ENCODE measurements around the gene KIF20B. TPM values are rescaled to one million over a fixed set of nuclear protein-coding genes. Genes with fewer than 3 reads are reported as not detected.

KIF20B gene, protein sequence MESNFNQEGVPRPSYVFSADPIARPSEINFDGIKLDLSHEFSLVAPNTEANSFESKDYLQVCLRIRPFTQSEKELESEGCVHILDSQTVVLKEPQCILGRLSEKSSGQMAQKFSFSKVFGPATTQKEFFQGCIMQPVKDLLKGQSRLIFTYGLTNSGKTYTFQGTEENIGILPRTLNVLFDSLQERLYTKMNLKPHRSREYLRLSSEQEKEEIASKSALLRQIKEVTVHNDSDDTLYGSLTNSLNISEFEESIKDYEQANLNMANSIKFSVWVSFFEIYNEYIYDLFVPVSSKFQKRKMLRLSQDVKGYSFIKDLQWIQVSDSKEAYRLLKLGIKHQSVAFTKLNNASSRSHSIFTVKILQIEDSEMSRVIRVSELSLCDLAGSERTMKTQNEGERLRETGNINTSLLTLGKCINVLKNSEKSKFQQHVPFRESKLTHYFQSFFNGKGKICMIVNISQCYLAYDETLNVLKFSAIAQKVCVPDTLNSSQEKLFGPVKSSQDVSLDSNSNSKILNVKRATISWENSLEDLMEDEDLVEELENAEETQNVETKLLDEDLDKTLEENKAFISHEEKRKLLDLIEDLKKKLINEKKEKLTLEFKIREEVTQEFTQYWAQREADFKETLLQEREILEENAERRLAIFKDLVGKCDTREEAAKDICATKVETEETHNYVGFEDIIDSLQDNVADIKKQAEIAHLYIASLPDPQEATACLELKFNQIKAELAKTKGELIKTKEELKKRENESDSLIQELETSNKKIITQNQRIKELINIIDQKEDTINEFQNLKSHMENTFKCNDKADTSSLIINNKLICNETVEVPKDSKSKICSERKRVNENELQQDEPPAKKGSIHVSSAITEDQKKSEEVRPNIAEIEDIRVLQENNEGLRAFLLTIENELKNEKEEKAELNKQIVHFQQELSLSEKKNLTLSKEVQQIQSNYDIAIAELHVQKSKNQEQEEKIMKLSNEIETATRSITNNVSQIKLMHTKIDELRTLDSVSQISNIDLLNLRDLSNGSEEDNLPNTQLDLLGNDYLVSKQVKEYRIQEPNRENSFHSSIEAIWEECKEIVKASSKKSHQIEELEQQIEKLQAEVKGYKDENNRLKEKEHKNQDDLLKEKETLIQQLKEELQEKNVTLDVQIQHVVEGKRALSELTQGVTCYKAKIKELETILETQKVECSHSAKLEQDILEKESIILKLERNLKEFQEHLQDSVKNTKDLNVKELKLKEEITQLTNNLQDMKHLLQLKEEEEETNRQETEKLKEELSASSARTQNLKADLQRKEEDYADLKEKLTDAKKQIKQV (N-terminal part only)
- 10 to 100 TPM; 28.0 to 28.8 (median 28.4) TPM for total RNA-seq

DNA sequence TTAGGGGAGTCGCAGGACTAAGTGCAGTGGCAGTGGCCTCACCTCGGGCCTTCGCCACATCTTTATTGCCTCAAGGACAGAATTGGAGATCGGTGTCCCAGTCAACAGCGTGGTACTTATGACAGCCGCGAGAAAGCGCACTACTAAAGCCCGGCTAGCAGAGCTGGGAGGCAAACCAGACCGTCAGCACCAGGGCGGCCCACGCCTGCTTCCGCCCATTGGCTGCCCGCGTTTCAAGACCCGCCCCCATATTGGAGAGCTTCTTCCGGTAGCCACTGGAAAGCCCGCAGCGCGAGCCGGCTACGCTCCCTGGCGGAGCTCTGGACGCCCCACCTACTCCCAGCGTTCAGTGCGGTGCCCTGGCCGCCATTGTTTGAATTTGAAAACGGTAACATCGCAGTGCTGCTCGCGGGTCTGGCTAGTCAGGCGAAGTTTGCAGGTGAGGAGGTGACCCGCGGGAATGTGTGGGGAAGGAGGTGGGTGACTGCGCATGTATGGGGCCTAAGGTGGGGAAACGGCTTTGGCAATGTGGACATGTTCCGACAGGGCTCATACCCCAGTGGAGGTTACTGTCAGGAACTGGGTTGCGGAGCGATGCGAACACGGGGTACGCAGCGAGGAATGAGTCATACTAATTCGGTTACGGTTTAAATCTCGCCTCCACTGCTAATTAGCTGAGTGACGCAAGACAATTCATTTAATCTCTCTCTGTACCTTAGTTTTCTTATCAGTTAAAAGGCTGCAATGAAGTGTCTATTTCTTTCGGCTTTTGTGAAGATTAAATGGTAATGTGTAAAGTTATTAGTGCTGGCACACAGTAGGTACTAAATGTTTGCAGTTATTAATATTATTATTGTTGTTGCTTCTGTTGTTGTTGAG, at the start of gene KIF20B:
TSS of gene KIF20B (plus strand) at position 349 of the 879 bp plus-strand sequence. CDS start 3,705 bp downstream, outside the sequence.
- Mint-ChIP-seq H3K9me3 (no peaks in the 10 kb centered on the region), H3K36me3 (ENCODE audit: insufficient read depth) (no peaks in the 10 kb centered on the region)

DNA sequence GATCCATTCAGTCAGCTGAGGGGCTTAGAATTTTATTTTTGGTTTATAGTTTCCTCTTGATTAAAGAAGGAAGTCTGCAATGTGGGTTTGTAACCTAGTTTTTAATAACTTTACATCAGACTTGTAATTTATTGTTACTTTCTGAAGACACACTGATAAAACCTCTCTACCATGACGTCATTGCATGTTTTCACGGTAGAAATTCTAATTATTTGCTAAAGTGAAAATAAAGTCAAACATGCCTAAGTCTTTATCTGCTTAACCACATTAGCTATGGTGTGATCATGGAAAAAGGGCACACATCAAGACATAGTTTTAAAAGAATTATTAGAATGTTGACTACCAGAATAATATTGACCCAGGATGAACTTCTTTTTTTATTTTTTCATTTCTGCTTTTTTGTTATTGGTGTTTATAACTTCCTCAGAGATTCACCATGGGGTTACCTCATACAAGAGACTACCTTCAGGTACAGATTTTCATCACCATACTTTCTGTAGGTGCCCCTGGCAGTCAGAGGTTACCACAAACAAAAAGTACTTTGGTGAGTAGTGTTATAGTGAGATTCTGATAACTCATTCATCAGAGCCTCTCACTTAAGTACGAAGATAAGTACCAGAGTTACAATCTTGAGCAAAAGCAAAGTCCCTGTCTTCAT, 49.3 kb upstream of the KIF20B start:
- ATAC-seq, result no peak
- H3K36me3 Mint-ChIP-seq (ENCODE audit: insufficient read depth), result no peaks in the 10 kb centered on the region
- no peaks in the 10 kb centered on the region for H3K4me1 Mint-ChIP-seq (ENCODE audit: low read depth)
- peaks cover 5% of the 10 kb centered on the region for H3K9me3 Mint-ChIP-seq
- no peak for DNase-seq
- peaks cover 10% of the 10 kb centered on the region for H3K27me3 Mint-ChIP-seq (ENCODE audit: low read depth)
- H3K4me3 Mint-ChIP-seq, result no peak overlapping the region

More for the DNA sequence above, at the start of gene KIF20B:
- Mint-ChIP-seq H3K4me1 (ENCODE audit: low read depth) (peaks cover 43% of the 10 kb centered on the region), H3K27me3 (ENCODE audit: low read depth) (no peaks in the 10 kb centered on the region), H3K4me3 (peak within 1 kb of the TSS; percentile 93)
- ATAC-seq (peak; percentile 98), DNase-seq (peak; percentile 91)

DNA sequence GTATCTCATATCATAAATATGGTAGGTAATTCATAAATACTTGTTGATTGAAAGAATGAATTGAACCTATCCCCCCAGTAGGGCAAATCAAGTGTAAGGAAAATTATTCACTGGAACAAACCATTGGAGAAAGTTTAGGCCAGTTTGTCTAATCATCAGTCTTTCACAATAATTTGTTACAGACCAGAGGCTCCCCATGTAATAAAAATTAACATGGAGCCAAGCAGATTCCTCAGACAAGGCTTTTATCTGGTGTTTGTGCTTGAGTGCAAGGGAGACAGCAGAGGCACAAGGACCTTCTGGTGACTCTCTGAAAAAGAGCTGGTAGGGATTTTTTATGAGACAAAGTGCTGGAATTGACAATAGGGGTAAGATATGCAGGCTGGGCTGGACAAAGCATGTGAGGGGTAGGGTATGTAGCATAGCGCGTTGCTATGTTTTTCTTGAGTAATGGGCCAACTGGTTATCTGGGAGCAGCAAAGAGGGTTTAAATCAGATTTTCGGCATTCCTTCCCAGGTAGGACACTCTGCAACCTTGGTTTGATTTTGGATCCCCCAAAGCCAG, 48.5 kb upstream of the KIF20B start:
- Mint-ChIP-seq H3K27me3 (ENCODE audit: low read depth) (peaks cover 4% of the 10 kb centered on the region), H3K4me3 (no peak overlapping the region), H3K36me3 (ENCODE audit: insufficient read depth) (no peaks in the 10 kb centered on the region), H3K4me1 (ENCODE audit: low read depth) (no peaks in the 10 kb centered on the region), H3K9me3 (peaks cover 5% of the 10 kb centered on the region)
- no peak for DNase-seq
- no peak for ATAC-seq

DNA sequence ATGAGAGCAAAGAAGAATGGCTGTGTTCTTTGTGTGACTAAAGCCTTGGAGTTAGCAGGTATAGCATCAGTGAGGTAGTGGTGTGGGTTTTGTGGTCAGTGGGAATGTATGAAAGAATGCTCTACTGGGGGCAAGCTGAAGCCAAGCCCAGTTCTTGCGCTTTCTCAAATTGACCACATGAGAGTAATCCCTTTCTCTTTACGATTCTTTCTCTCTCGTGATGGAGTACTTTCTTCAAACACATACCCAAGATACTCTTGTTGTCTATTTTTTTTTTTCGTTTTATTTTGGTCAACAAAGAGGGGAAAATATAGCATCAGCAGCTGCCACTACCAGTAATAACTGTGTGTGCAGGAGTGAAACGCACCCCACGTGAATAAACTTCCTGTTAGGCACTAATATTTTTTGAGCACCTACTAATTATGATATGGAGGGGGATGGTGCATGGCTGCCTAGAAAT, 48.0 kb upstream of the KIF20B start:
- no peaks in the 10 kb centered on the region for H3K4me1 Mint-ChIP-seq (ENCODE audit: low read depth)
- H3K36me3 Mint-ChIP-seq (ENCODE audit: insufficient read depth), result no peaks in the 10 kb centered on the region
- ATAC-seq, result no peak
- no peak overlapping the region for H3K4me3 Mint-ChIP-seq
- DNase-seq, result no peak
- peaks cover under 1% of the 10 kb centered on the region for H3K27me3 Mint-ChIP-seq (ENCODE audit: low read depth)
- H3K9me3 Mint-ChIP-seq, result peaks cover 5% of the 10 kb centered on the region

DNA sequence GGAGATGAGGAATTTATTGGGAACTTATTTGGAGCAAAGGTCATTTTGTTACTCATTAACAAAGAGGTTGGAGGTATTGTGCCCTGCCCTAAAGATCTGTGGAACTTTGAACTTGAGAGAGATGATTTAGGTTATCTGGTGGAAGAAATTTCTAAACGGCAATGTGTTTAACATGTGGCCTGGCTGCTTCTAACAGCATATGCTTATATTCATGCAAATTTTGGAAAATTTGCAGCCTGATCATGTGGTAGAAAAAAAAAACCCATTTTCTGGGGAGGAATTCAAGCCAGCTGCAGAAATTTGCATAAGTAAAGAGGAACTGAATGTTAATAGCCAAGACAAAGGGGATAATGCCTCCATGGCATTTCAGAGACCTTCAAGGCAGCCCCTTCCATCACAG, 45.7 kb upstream of the KIF20B start:
- ATAC-seq, result no peak
- no peaks in the 10 kb centered on the region for H3K4me1 Mint-ChIP-seq (ENCODE audit: low read depth)

DNA sequence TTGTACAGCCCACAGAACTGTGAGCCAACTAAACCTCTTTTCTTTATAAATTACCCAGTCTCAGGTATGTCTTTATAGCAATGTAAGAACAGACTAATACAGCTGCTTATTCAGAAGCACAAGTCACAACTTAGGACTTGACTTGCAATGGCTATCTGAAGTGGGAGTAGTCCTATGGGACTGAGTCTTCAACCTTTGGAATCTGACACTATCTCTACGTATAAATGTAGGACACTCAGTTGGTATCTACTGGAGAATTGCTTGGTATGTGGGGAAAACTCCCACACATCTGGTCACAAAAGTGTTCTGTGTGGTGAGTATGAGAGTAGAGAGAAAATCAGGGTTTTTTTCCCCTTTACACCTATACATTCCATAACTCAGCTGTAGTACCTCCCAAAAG, 44.1 kb upstream of the KIF20B start:
- Mint-ChIP-seq H3K4me1 (ENCODE audit: low read depth) (no peaks in the 10 kb centered on the region), H3K27me3 (ENCODE audit: low read depth) (peaks cover 8% of the 10 kb centered on the region), H3K36me3 (ENCODE audit: insufficient read depth) (no peaks in the 10 kb centered on the region), H3K4me3 (no peak overlapping the region), H3K9me3 (peaks cover 5% of the 10 kb centered on the region)
- DNase-seq (no peak), ATAC-seq (no peak)

More for the DNA sequence above, 45.7 kb upstream of the KIF20B start:
- H3K36me3 Mint-ChIP-seq (ENCODE audit: insufficient read depth), result no peaks in the 10 kb centered on the region
- peaks cover 5% of the 10 kb centered on the region for H3K9me3 Mint-ChIP-seq
- DNase-seq, result no peak
- peaks cover 8% of the 10 kb centered on the region for H3K27me3 Mint-ChIP-seq (ENCODE audit: low read depth)
- H3K4me3 Mint-ChIP-seq, result no peak overlapping the region

DNA sequence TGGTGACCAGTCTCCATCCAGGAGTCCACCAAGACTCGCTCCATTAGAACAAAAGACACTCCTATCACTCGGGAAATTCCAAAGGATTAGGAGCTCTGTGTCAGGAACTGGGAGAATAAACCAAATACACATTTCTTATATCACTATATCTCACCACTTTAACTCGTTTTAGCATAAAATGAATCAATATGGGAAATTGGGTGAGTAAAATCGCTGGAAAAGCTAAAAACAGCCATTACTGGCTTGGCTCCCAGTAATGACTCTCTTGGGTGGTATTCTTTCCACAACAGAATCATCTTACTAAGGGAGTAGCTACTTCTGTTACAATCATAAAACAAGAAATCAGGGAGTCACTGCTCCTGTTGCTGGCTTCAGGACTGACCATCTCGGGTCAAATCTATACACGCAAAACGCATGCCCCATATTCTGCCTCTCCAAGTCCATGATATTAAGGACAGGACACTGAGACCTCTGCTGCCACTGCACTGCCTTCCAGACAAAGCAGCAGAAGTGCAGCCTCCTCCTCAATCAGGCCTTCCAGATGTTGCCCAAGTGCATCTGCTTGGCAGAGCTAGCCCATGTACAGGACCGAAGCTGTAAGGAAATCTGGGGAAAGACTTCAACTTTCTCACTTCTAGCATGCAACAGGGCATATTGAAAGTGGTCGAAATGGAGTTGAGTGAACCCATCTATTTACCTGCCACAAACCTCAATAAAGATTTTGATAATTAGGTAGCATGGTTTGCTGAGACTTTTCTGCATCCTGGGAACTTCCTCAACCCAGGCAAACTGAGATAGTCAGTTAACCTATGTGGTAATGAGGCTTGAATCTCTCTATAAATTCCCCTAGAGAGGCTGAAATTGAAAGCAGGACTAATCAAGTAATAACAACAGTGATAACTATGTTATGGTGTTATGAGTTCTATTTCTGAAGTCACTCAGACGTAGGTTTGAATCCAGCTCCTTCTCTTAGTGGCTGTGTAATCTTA, 42.0 kb upstream of the KIF20B start:
- Mint-ChIP-seq H3K4me1 (ENCODE audit: low read depth) (no peaks in the 10 kb centered on the region), H3K4me3 (no peak overlapping the region), H3K27me3 (ENCODE audit: low read depth) (peaks cover 8% of the 10 kb centered on the region), H3K36me3 (ENCODE audit: insufficient read depth) (no peaks in the 10 kb centered on the region), H3K9me3 (peaks cover 5% of the 10 kb centered on the region)
- DNase-seq, result no peak
- no peak for ATAC-seq

DNA sequence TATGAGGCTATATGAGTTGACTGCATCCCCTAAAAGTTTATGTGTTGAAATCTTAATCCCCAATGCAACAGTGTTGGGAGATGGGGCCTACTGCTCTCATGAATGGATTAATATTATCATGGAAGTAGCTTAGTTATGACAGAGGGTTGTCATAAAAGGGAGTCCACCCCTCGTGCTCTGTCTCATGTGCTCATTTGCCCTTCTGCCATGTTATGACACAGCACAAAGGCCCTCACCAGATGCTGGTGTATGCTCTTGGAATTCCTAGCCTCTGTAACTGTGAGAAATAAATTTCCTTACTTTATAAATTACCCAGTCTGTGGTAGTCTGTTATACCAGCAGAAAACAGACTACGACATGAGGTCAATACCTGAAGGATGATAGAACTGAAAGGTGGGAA, 38.8 kb upstream of the KIF20B start:
- Mint-ChIP-seq H3K9me3 (no peaks in the 10 kb centered on the region), H3K36me3 (ENCODE audit: insufficient read depth) (no peaks in the 10 kb centered on the region), H3K4me3 (no peak overlapping the region), H3K4me1 (ENCODE audit: low read depth) (no peaks in the 10 kb centered on the region), H3K27me3 (ENCODE audit: low read depth) (peaks cover 8% of the 10 kb centered on the region)
- ATAC-seq (no peak), DNase-seq (no peak)

DNA sequence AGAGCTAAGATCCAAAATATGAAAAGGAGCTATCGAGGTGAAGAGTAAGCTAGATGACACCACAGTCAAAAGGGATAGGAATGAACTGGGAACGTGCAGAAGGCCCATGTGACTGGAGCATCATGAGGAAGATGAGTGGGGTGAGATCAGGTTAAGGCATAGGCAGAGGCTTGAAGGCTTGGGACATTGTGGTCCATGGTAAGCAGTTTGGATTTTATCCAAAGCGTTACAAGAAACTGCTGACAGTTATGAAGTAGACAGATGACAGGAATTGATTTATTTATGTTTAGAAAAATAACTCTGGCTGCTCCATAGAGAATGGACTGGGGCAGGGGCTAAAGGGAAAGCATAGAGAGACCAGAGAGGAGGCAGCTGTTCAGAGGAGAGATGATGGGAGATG, 38.2 kb upstream of the KIF20B start:
- H3K4me3 Mint-ChIP-seq, result no peak overlapping the region
- H3K36me3 Mint-ChIP-seq (ENCODE audit: insufficient read depth), result no peaks in the 10 kb centered on the region
- ATAC-seq (no peak), DNase-seq (no peak)
- no peaks in the 10 kb centered on the region for H3K9me3 Mint-ChIP-seq
- H3K27me3 Mint-ChIP-seq (ENCODE audit: low read depth), result peaks cover 8% of the 10 kb centered on the region
- H3K4me1 Mint-ChIP-seq (ENCODE audit: low read depth), result no peaks in the 10 kb centered on the region

DNA sequence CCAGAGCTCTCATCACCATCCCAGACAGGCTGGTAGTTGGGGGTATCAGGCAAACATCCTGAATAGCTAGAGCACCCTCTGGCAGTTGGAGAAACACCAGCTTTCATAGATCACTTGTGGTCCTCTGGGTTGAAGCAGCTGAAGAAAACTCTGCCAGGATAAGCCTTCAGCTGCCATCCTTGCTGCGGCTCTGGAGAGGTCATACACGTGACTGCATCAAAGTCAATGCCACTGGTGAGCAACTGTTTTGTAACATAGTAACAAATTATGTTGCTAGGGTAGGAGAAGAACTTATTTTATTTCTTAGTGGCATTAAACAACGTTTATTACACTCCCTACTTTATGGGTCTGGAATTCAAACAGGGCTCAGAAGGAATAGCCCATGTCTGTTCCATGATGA, 37.2 kb upstream of the KIF20B start:
- no peak for ATAC-seq
- Mint-ChIP-seq H3K9me3 (no peaks in the 10 kb centered on the region), H3K4me1 (ENCODE audit: low read depth) (no peaks in the 10 kb centered on the region), H3K36me3 (ENCODE audit: insufficient read depth) (no peaks in the 10 kb centered on the region), H3K27me3 (ENCODE audit: low read depth) (peaks cover 2% of the 10 kb centered on the region), H3K4me3 (no peak overlapping the region)
- no peak for DNase-seq

DNA sequence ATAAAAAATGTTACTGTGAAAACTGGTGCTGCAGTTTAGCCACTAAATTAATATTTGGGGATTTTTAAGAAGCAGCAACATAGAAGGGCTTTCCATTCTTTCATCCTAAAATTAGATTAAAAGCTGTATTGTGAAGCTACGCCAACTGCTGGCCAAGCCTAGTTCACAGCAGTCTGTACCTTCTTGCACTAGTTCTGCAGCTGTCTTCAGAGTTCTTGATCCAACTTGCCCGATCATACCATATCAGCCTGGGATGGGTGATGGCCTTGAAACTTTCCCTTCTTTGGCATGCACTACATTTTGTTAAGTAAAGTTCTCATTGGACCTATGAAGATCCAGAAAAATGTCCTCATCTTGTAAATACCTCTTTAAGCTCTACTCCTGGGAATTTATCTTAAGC, 36.1 kb upstream of the KIF20B start:
- DNase-seq, result no peak
- Mint-ChIP-seq H3K9me3 (no peaks in the 10 kb centered on the region), H3K27me3 (ENCODE audit: low read depth) (peaks cover 4% of the 10 kb centered on the region), H3K36me3 (ENCODE audit: insufficient read depth) (no peaks in the 10 kb centered on the region), H3K4me1 (ENCODE audit: low read depth) (no peaks in the 10 kb centered on the region), H3K4me3 (no peak overlapping the region)
- no peak for ATAC-seq

DNA sequence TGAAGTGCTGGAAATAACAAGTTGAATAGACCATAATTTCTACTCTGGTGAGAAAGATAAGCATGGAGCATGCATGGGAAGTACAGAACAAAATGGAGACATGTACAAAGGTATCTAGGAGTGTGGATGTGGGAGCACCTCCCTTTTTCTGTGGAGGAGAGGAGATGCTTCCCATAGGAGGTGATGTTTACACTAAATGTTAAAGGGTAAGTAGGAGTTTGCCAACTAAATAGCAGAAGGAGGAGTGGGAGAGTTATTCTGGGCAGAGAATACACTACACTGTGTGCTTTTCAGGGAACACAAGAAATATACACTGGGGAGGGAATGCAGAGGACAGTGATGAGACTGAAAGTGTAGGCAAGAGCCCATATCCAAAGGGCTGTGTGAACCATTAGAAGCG, 35.3 kb upstream of the KIF20B start:
- ATAC-seq, result no peak
- H3K36me3 Mint-ChIP-seq (ENCODE audit: insufficient read depth), result no peaks in the 10 kb centered on the region
- no peaks in the 10 kb centered on the region for H3K4me1 Mint-ChIP-seq (ENCODE audit: low read depth)

More for the DNA sequence above, 35.3 kb upstream of the KIF20B start:
- no peak for DNase-seq
- Mint-ChIP-seq H3K9me3 (no peaks in the 10 kb centered on the region), H3K27me3 (ENCODE audit: low read depth) (peaks cover 2% of the 10 kb centered on the region), H3K4me3 (no peak overlapping the region)
